Cardiac fibroblast (primary cell): ENCODE data around the gene KATNB1.
A peak's percentile ranks its signal among the peaks of the same experiment; 100 is the strongest.

Experiments used
- DNase-seq, 2 donors: peaks; one replicate each; pipeline versions ENCODE4 v3.0.0 to v3.0.0-alpha.2; 2010; ENCODE audit warnings: low read depth in 2 of 2
- H3K4me3 ChIP-seq, 2 donors: replicated peaks in 1 of 2; 1 replicate in 1 of 2; 2 replicates in 1 of 2; pipeline ENCODE4 v1.5.1; 2011; ENCODE audit warnings: low read depth in 2 of 2, low read length in 2 of 2, mild to moderate bottlenecking in 2 of 2, moderate library complexity in 1 of 2
- TF ChIP-seq, protein P1 (sequence below): IDR thresholded peaks from one replicate; pipeline ENCODE4 v1.5.1; 2011; ENCODE audit warnings: low read depth, mild to moderate bottlenecking, low read length, inconsistent platforms

Gene KATNB1

DNA sequence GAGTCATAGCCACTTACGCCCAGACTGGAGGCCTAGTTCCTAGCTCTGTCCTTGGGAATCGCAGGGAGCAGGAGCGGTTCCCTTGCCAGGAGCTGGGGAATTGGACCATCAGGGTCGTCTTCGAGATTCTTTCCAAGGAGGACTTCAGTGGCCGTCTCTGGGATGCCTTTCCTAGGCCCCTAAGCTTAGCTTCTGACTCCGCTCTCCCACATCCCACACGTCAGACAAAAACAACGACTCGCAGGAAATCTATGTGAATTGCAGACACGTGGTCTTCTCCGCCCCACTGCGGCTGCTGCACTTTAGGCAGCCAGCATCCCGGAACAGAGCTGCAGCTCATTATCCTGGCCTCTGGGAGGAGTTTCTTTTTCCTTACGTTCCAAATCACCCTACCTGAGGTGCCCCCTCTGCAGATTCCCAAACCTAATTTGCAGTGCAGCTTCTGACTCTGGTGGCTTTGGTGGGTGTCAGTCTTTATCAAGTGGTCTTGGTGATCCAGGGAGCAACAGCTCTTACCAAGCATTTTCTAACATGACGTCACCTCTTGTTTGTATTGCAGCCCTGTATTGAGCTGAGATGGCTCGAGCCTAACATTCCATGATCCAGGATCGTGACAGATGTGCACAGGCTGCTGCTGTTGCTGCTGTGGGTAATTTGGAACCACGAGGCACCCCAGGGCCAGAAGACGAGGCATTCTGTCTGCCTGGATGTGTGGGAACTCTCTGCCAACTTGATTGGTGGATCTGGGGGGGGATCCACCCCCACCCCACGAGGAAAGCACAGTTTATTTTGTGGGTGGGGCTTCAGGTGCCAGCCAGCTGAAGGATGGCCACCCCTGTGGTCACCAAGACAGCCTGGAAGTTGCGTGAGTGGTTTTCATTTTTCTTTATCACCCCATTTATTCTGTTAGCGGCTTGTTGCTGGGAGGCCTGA, 1.1 kb downstream of the KATNB1 start:
- peak; percentile 78 to 85 for DNase-seq
- peak overlapping the region; percentile 73 to 99 for H3K4me3 ChIP-seq
- TF ChIP-seq, protein P1, sequence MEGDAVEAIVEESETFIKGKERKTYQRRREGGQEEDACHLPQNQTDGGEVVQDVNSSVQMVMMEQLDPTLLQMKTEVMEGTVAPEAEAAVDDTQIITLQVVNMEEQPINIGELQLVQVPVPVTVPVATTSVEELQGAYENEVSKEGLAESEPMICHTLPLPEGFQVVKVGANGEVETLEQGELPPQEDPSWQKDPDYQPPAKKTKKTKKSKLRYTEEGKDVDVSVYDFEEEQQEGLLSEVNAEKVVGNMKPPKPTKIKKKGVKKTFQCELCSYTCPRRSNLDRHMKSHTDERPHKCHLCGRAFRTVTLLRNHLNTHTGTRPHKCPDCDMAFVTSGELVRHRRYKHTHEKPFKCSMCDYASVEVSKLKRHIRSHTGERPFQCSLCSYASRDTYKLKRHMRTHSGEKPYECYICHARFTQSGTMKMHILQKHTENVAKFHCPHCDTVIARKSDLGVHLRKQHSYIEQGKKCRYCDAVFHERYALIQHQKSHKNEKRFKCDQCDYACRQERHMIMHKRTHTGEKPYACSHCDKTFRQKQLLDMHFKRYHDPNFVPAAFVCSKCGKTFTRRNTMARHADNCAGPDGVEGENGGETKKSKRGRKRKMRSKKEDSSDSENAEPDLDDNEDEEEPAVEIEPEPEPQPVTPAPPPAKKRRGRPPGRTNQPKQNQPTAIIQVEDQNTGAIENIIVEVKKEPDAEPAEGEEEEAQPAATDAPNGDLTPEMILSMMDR = peak; percentile 8

DNA sequence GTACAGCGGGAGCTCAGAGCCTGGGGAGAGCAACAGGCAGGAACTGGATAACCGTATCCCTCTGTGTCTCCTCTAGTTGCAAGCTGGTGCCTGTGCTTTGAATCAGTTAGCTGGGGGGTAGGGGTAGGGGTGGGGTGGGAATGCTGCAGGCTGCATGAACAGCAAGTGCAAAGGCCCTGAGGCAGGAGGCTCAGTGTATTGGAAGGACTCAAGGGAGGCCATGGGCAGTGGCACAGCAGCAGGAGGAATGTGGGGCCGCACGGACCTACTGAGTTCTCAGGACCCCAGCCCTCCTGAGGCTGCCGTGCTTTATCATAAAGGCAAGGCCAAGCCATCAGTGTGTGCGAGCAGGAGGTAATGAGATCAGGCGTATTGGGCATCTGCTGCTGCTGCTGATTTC, 3.3 kb downstream of the KATNB1 start:
- TF ChIP-seq, protein P1 = no peak
- H3K4me3 ChIP-seq = no peak overlapping the region
- no peak for DNase-seq

DNA sequence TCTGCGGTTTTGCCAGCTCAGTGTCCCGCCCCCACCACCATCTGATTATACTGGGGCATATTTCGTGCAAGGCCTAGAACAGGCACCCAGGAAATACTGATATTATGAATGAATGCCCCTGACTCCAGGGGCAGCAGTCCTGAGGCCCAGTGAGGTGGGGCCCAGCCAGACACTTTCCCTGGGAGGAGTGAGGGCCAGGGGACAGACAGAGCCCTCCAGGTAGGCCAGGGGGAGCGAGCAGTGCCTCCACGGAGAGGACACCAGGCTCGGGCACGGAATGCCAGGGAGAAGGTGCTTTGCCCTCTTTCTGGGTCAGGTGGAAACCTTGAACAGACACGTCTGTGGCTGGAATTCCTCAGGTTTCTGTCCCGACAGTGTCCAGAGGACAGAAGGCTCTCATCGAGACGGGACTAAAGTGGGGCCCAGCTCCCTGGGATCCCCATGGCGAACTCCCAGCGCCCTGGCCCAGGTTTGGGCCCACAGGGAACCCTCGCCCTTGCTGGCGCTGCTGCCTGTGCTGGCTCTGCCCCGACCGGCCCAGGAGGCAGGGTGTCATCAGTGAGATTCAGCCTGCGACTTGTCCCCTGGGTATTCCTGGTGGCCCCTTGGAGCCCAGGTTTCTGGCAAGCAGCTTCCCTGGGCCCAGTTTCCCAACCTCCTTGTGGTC, 4.3 kb downstream of the KATNB1 start:
- H3K4me3 ChIP-seq = no peak overlapping the region
- DNase-seq = no peak
- TF ChIP-seq, protein P1 = no peak

DNA sequence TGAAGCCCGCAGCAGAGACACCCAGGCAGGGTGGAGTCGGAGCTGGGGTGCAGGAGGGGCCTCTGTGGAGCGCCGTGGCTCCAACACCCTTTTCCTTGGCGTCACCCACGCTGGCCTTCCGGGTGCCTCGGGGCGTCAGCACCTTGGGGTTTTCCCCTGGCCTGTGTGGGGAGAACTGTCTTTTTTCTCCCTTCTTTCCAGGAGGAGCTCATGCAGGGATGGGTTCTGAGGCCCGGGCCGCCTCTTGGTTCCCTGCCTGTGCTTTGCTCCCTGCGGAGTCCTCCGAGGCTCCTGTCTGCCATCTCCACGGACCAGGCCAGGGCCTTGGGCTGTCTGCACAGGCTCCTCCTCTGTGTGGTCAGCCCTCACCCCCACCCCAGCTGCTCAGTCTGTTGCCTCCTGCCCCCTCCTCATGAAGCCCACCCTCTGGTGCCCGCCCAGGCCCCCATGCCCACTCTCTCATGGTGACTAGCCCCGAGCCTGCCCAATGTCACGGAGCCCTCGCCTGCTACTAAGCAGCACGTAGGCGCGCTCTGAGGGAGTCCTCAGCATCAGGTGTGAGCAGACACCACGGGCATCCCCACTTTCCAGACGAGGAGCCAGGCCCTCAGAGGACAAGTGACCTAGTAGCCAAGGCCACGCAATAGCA, 5.0 kb downstream of the KATNB1 start:
- no peak overlapping the region for H3K4me3 ChIP-seq
- DNase-seq = no peak
- TF ChIP-seq, protein P1 = no peak

DNA sequence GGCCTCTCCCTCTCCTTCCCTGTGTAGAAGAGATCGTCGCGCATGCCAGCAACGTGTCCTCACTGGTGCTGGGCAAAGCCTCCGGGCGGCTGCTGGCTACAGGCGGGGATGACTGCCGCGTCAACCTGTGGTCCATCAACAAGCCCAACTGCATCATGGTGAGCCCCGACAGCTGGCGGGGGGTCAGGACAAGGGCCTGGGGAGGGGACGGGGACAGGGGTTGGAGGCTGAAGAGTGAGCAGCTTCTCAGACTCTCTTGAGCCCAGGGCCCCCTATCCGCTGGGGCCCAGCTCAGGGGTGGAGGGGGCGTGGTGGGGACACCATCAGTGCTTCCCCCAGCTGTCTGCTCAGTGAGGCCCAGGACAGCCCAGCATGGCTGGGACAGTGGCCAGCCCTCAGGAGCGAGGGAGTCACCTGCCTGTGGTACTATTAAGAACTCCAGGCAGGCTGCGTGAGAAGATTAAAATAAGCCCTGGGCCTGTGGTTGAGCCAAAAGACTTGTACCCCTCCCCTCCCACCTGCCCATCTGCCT, 6.2 kb downstream of the KATNB1 start:
- H3K4me3 ChIP-seq = no peak overlapping the region
- no peak for DNase-seq
- TF ChIP-seq, protein P1 = no peak

DNA sequence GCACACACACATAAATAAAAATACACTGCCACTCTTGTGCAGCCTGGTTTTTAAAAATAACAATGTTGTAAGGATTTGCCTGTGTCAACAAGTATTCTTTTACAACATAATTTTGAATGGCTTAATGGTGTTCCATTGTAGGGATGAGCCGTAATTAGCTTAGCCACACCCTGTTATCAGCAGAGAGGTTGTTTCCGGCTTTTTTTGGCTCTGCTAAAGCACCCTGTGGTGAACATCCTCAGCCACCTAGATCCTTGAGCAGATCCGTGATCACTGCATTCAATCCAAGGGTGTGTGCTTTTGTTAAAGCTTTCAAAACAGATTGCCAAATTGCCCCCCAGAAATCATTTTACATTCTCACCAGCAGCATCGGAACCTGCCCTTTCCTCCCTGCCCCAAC, 7.0 kb downstream of the KATNB1 start:
- TF ChIP-seq, protein P1 = no peak
- no peak overlapping the region for H3K4me3 ChIP-seq
- DNase-seq = no peak
